Activated CD4-positive, alpha-beta memory T cell treated with anti-CD3 and anti-CD28 coated beads, Interleukin-2, amount 10 ng/mL, durations not matched to agents 7 days and 5 days (primary cell): ENCODE results near the gene TRIM24. TPM values are rescaled to one million over a fixed set of nuclear protein-coding genes. Genes with fewer than 3 reads are reported as not detected.

Source experiments
- CTCF ChIA-PET: fragments of 350-600 bp; sonication (Branson Sonifier 250); formaldehyde crosslinking; loops from one replicate; lab custom pipeline; 2021; ENCODE audit warnings: antibody characterized with exemption, inconsistent platforms; lab: Charles Lee
- POLR2A ChIA-PET: fragments of 350-600 bp; sonication (Branson Sonifier 250); formaldehyde crosslinking; loops from one replicate; lab custom pipeline; 2021; ENCODE audit warnings: antibody characterized with exemption; lab: Charles Lee
- DNase-seq: peaks from one replicate; pipeline ENCODE4 v3.0.0-alpha.2; 2020
- H3K27ac Mint-ChIP-seq: one replicate; pipeline ENCODE4 v1.8.0; 2021; ENCODE audit warnings: mild to moderate bottlenecking, mixed read lengths
- H3K27me3 Mint-ChIP-seq: one replicate; pipeline ENCODE4 v1.8.0; 2021; ENCODE audit warnings: mixed read lengths
- H3K36me3 Mint-ChIP-seq: one replicate; pipeline ENCODE4 v1.8.0; 2021; ENCODE audit warnings: low read depth, mixed read lengths
- H3K4me1 Mint-ChIP-seq: one replicate; pipeline ENCODE4 v1.8.0; 2021; ENCODE audit warnings: mixed read lengths
- H3K4me3 Mint-ChIP-seq: one replicate; pipeline ENCODE4 v1.8.0; 2021; ENCODE audit warnings: mild to moderate bottlenecking, mixed read lengths
- H3K9me3 Mint-ChIP-seq: one replicate; pipeline ENCODE4 v1.8.0; 2021; ENCODE audit warnings: mixed read lengths
- total RNA-seq, 2 experiments: library from RNA; stranded (reverse); gene quantifications; one replicate each; pipeline ENCODE4 v1.2.3, GENCODE V29; 2021

TRIM24 gene
- total RNA-seq, 2 experiments from 2014 or later: 17.8 to 19.6 TPM

GRCh38 chr7:138616085-138616484, 156.0 kb downstream of the TRIM24 start:
- POLR2A ChIA-PET: interaction anchor here (0.9 kb wide), 1 partner anchor 123 kb away, joined by 3 read pairs; no protein-coding TSS in a partner anchor
- DNase-seq: no peak
- H3K4me1 Mint-ChIP-seq: no peaks in the 10 kb centered on the region
- no peak overlapping the region for H3K27ac Mint-ChIP-seq
- no peaks in the 10 kb centered on the region for H3K9me3 Mint-ChIP-seq
- CTCF ChIA-PET: no interaction called here
- peaks cover 3% of the 10 kb centered on the region for H3K27me3 Mint-ChIP-seq
- H3K4me3 Mint-ChIP-seq: no peak overlapping the region
- no peaks in the 10 kb centered on the region for H3K36me3 Mint-ChIP-seq

DNA sequence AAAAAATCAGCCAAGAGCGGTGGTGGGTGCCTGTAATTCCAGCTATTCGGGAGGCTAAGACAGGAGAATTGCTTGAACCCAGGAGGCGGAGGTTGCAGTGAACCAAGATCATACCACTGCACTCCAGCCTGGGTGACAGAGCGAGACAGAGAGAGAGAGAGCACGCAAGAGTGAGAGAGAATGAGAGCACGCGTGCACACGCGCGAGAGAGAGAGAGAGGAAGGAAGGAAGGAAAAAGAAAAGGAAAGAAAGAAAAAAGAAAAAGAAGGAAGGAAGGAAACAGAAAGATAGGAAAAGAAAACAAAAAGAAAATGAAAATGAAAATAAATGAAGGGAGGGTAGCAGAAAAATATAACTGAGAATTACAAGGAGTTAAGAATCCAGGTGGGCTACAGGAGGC, 158.4 kb downstream of the TRIM24 start:
- no peaks in the 10 kb centered on the region for H3K4me1 Mint-ChIP-seq
- no peak overlapping the region for H3K27ac Mint-ChIP-seq
- no peak overlapping the region for H3K4me3 Mint-ChIP-seq
- H3K36me3 Mint-ChIP-seq: no peaks in the 10 kb centered on the region
- DNase-seq: no peak
- POLR2A ChIA-PET: interaction anchor here (1.1 kb wide), 1 partner anchor 20 kb away, joined by 3 read pairs; no protein-coding TSS in a partner anchor
- peaks cover 3% of the 10 kb centered on the region for H3K27me3 Mint-ChIP-seq
- H3K9me3 Mint-ChIP-seq: no peaks in the 10 kb centered on the region
- CTCF ChIA-PET: no interaction called here

- no peak overlapping the region for H3K27ac Mint-ChIP-seq
- H3K9me3 Mint-ChIP-seq: no peaks in the 10 kb centered on the region
- H3K27me3 Mint-ChIP-seq: peaks cover 3% of the 10 kb centered on the region
- H3K4me1 Mint-ChIP-seq: no peaks in the 10 kb centered on the region
- CTCF ChIA-PET: no interaction called here
- no peaks in the 10 kb centered on the region for H3K36me3 Mint-ChIP-seq
- no peak overlapping the region for H3K4me3 Mint-ChIP-seq
- no peak for DNase-seq
- POLR2A ChIA-PET: interaction anchor here (1.1 kb wide), 1 partner anchor 21 kb away, joined by 3 read pairs; no protein-coding TSS in a partner anchor
Measured at GRCh38 chr7:138618933-138619332, 158.9 kb downstream of the TRIM24 start.

GRCh38 chr7:138622841-138623240, 162.8 kb downstream of the TRIM24 start:
- Mint-ChIP-seq H3K9me3 (peaks cover under 1% of the 10 kb centered on the region), H3K36me3 (no peaks in the 10 kb centered on the region), H3K4me3 (no peak overlapping the region), H3K4me1 (peaks cover 26% of the 10 kb centered on the region), H3K27ac (no peak overlapping the region), H3K27me3 (peaks cover 14% of the 10 kb centered on the region)
- ChIA-PET POLR2A (no interaction called here), CTCF (no interaction called here)
- DNase-seq: no peak

- no peak for DNase-seq
- H3K9me3 Mint-ChIP-seq: peaks cover 3% of the 10 kb centered on the region
- ChIA-PET CTCF (interaction anchor here (0.8 to 1.7 kb wide), 2 partner anchors 114 to 167 kb away, joined by 3 to 7 read pairs; no protein-coding TSS in a partner anchor), POLR2A (no interaction called here)
- H3K27me3 Mint-ChIP-seq: peaks cover 23% of the 10 kb centered on the region
- H3K4me3 Mint-ChIP-seq: no peak overlapping the region
- H3K4me1 Mint-ChIP-seq: peaks cover 26% of the 10 kb centered on the region
- peak overlapping the region; percentile 56 for H3K27ac Mint-ChIP-seq
- H3K36me3 Mint-ChIP-seq: no peaks in the 10 kb centered on the region
Measured at GRCh38 chr7:138625084-138625848, 165.2 kb downstream of the TRIM24 start.

DNA sequence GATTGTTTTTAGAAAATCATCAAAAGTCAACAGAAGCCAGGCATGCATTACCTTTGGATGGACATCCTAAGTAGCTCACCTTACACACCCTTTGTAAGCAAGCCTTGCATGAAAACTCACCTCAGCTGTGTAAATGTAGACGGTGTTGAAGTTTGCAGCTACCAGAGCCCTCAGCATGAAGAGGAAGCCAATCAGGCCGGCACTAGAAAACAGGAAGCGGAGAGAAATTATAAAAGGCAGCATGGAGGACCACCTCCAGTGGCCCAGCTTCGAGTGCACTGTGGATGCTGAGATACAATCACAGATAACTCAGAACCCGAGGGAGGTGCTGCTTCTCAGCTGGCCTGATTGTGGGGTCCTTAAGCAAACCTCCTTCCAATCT, 165.8 kb downstream of the TRIM24 start:
- Mint-ChIP-seq H3K4me1 (peaks cover 26% of the 10 kb centered on the region), H3K36me3 (no peaks in the 10 kb centered on the region), H3K9me3 (peaks cover 3% of the 10 kb centered on the region), H3K4me3 (no peak overlapping the region), H3K27ac (peak overlapping the region; percentile 56), H3K27me3 (peaks cover 20% of the 10 kb centered on the region)
- POLR2A ChIA-PET: no interaction called here
- CTCF ChIA-PET: interaction anchor here (1.7 kb wide), 1 partner anchor 113 kb away, joined by 7 read pairs; no protein-coding TSS in a partner anchor
- no peak for DNase-seq

DNA sequence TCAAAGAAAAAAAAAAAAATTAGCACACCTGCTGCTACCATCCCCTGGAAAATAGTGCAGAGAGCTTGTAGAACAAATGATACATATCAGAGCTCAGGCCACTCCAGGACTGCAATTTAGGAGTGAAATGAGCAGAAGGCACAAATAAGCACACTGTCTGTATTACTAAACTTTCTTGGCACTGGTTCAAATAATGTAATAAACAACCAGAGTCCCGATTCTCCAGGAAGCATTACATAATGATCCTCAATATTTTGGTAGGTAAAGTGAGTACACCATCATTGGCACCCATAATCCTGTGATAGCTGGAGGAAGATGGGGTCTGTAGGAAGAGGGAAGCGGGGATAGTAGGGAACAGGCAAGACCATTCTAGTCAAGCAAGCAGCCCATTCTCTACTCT, 166.8 kb downstream of the TRIM24 start:
- CTCF ChIA-PET: no interaction called here
- H3K9me3 Mint-ChIP-seq: peaks cover 3% of the 10 kb centered on the region
- DNase-seq: no peak
- H3K4me3 Mint-ChIP-seq: no peak overlapping the region
- no peaks in the 10 kb centered on the region for H3K36me3 Mint-ChIP-seq
- H3K27me3 Mint-ChIP-seq: peaks cover 24% of the 10 kb centered on the region
- POLR2A ChIA-PET: no interaction called here
- peaks cover 26% of the 10 kb centered on the region for H3K4me1 Mint-ChIP-seq
- H3K27ac Mint-ChIP-seq: no peak overlapping the region

- H3K9me3 Mint-ChIP-seq: peaks cover 3% of the 10 kb centered on the region
- no peak for DNase-seq
- peaks cover 26% of the 10 kb centered on the region for H3K4me1 Mint-ChIP-seq
- no peak overlapping the region for H3K4me3 Mint-ChIP-seq
- ChIA-PET POLR2A (no interaction called here), CTCF (no interaction called here)
- no peaks in the 10 kb centered on the region for H3K36me3 Mint-ChIP-seq
- H3K27me3 Mint-ChIP-seq: peaks cover 24% of the 10 kb centered on the region
- H3K27ac Mint-ChIP-seq: no peak overlapping the region
Measured at GRCh38 chr7:138627361-138627760, 167.3 kb downstream of the TRIM24 start.

- H3K27ac Mint-ChIP-seq: no peak overlapping the region
- POLR2A ChIA-PET: no interaction called here
Measured at GRCh38 chr7:138630059-138630610, 170.1 kb downstream of the TRIM24 start.

GRCh38 chr7:138632384-138632783, 172.3 kb downstream of the TRIM24 start:
- no peak for DNase-seq
- Mint-ChIP-seq H3K4me3 (no peak overlapping the region), H3K27ac (no peak overlapping the region), H3K9me3 (peaks cover 3% of the 10 kb centered on the region), H3K4me1 (no peaks in the 10 kb centered on the region), H3K36me3 (no peaks in the 10 kb centered on the region), H3K27me3 (peaks cover 13% of the 10 kb centered on the region)
- POLR2A ChIA-PET: no interaction called here
- CTCF ChIA-PET: no interaction called here

More at GRCh38 chr7:138630059-138630610, 170.1 kb downstream of the TRIM24 start:
- DNase-seq: no peak
- Mint-ChIP-seq H3K36me3 (no peaks in the 10 kb centered on the region), H3K27me3 (peaks cover 20% of the 10 kb centered on the region), H3K4me1 (peaks cover 16% of the 10 kb centered on the region), H3K4me3 (no peak overlapping the region), H3K9me3 (peaks cover 3% of the 10 kb centered on the region)
- CTCF ChIA-PET: no interaction called here

GRCh38 chr7:138632826-138633602, 173.0 kb downstream of the TRIM24 start:
- ChIA-PET POLR2A (no interaction called here), CTCF (no interaction called here)
- H3K36me3 Mint-ChIP-seq: no peaks in the 10 kb centered on the region
- H3K9me3 Mint-ChIP-seq: peaks cover 1% of the 10 kb centered on the region
- no peak overlapping the region for H3K4me3 Mint-ChIP-seq
- H3K4me1 Mint-ChIP-seq: no peaks in the 10 kb centered on the region
- no peak overlapping the region for H3K27ac Mint-ChIP-seq
- no peak for DNase-seq
- H3K27me3 Mint-ChIP-seq: peaks cover 11% of the 10 kb centered on the region
